ENCODE results near the gene OCA2. TPM values are rescaled to one million over a fixed set of nuclear protein-coding genes. Genes with fewer than 3 reads are reported as not detected.

OCA2 gene
- total and polyA plus RNA-seq, 12 donors, result 0.13 to 0.44 (median 0.23) TPM; not detected in 7

GRCh38 chr15:28133281-28133680, 34.2 kb upstream of the OCA2 start:
- Histone ChIP-seq H3K27ac (peak overlapping the region in 1 of 5 donors; percentile 28), H3K4me3 (no peak overlapping the region), H3K9me3 (replicated peaks in 1 of 3) (no peaks in the 10 kb centered on the region), H3K36me3 (replicated peaks in 1 of 2) (peaks cover 0 to 28% of the 10 kb centered on the region in 2 donors), H3K4me1 (replicated peaks in 1 of 2) (peaks cover 10 to 16% of the 10 kb centered on the region in 2 donors), H3K27me3 (no peaks in the 10 kb centered on the region)
- intact Hi-C loops (cut with DNase I), result no loop called here
- no peak for TF ChIP-seq CTCF (IDR thresholded peaks at IDR 0.05)
- TF ChIP-seq POLR2A (IDR thresholded peaks at IDR 0.05), result no peak
- DNase-seq, result no peak

- no peak for TF ChIP-seq CTCF (IDR thresholded peaks at IDR 0.05)
- no peak for TF ChIP-seq POLR2A (IDR thresholded peaks at IDR 0.05)
- peak overlapping the region in 2 of 5 donors; percentile 28 to 49 for H3K27ac ChIP-seq
- intact Hi-C loops (cut with DNase I), result no loop called here
- H3K36me3 ChIP-seq (replicated peaks in 1 of 2), result peaks cover 0 to 28% of the 10 kb centered on the region in 2 donors
- no peaks in the 10 kb centered on the region for H3K9me3 ChIP-seq (replicated peaks in 1 of 3)
- no peaks in the 10 kb centered on the region for H3K27me3 ChIP-seq
- WGBS, 4 donors, result 74 to 77% (median 75%) methylated on average over 20 to 21 of the region's 21 CpGs
- H3K4me1 ChIP-seq (replicated peaks in 1 of 2), result peaks cover 10 to 17% of the 10 kb centered on the region in 2 donors
- no peak overlapping the region for H3K4me3 ChIP-seq
- peak; percentile 48 to 79 (median 75) for DNase-seq
Measured at GRCh38 chr15:28132524-28133275, 33.6 kb upstream of the OCA2 start.

GRCh38 chr15:28131946-28132345, 32.8 kb upstream of the OCA2 start:
- peaks cover 0 to 28% of the 10 kb centered on the region in 2 donors for H3K36me3 ChIP-seq (replicated peaks in 1 of 2)
- no peak overlapping the region for H3K27ac ChIP-seq
- intact Hi-C loops (cut with DNase I), result no loop called here
- DNase-seq, result peak in 1 of 7 donors; percentile 46
- TF ChIP-seq POLR2A (IDR thresholded peaks at IDR 0.05), result no peak
- no peak for TF ChIP-seq CTCF (IDR thresholded peaks at IDR 0.05)
- H3K9me3 ChIP-seq (replicated peaks in 1 of 3), result no peaks in the 10 kb centered on the region
- no peak overlapping the region for H3K4me3 ChIP-seq
- WGBS, 4 donors, result 88 to 90% (median 89%) methylated on average over 13 of the region's 13 CpGs
- H3K4me1 ChIP-seq (replicated peaks in 1 of 2), result peaks cover 10 to 18% of the 10 kb centered on the region in 2 donors
- no peaks in the 10 kb centered on the region for H3K27me3 ChIP-seq

- TF ChIP-seq POLR2A (IDR thresholded peaks at IDR 0.05) (no peak), CTCF (IDR thresholded peaks at IDR 0.05) (no peak)
- Histone ChIP-seq H3K27ac (no peak overlapping the region), H3K4me1 (replicated peaks in 1 of 2) (peaks cover 10 to 18% of the 10 kb centered on the region in 2 donors), H3K27me3 (no peaks in the 10 kb centered on the region), H3K36me3 (replicated peaks in 1 of 2) (peaks cover 0 to 28% of the 10 kb centered on the region in 2 donors), H3K4me3 (no peak overlapping the region), H3K9me3 (replicated peaks in 1 of 3) (no peaks in the 10 kb centered on the region)
- WGBS, 4 donors, result 80 to 98% (median 95%) methylated on average over 1 to 13 of the region's 13 CpGs
- intact Hi-C loops (cut with DNase I), result no loop called here
- DNase-seq, result peak in 1 of 7 donors; percentile 46
Measured at GRCh38 chr15:28131400-28131799, 32.3 kb upstream of the OCA2 start.
